Progenitor cell of endocrine pancreas (in vitro differentiated cells): Measurements from ENCODE around the gene THRB. TPM values are rescaled to one million over a fixed set of nuclear protein-coding genes. Genes with fewer than 3 reads are reported as not detected.

Experiments
- DNase-seq: peaks from one replicate; pipeline ENCODE4 v3.0.0; 2021; ENCODE audit warnings: low spot score; ENCODE audit not compliant: unreplicated experiment
- H3K27ac Mint-ChIP-seq: 2 replicates; pipeline ENCODE4 v1.8.0; 2021; ENCODE audit warnings: mild to moderate bottlenecking, moderate library complexity, mixed read lengths
- H3K27me3 Mint-ChIP-seq: 2 replicates; pipeline ENCODE4 v1.8.0; 2021; ENCODE audit warnings: mixed read lengths
- H3K36me3 Mint-ChIP-seq: 2 replicates; pipeline ENCODE4 v1.8.0; 2022; ENCODE audit warnings: mixed read lengths; ENCODE audit not compliant: insufficient read depth
- H3K4me1 Mint-ChIP-seq: 2 replicates; pipeline ENCODE4 v1.8.0; 2021; ENCODE audit warnings: low read depth, mixed read lengths
- H3K4me3 Mint-ChIP-seq: 2 replicates; pipeline ENCODE4 v1.8.0; 2021; ENCODE audit warnings: low read depth, mild to moderate bottlenecking, moderate library complexity, mixed read lengths
- H3K9me3 Mint-ChIP-seq: 2 replicates; pipeline ENCODE4 v1.8.0; 2021; ENCODE audit warnings: low read depth, mixed read lengths
- CTCF ChIP-seq: fragments of 200-600 bp; sonication (generic); IDR thresholded peaks from one replicate; pipeline ENCODE4 v1.5.0; 2021; ENCODE audit warnings: antibody characterized with exemption, mild to moderate bottlenecking; ENCODE audit not compliant: unreplicated experiment
- total RNA-seq: library from RNA; stranded (reverse); gene quantifications from 2 replicates; pipeline ENCODE4 v1.2.1, GENCODE V29; 2021

Gene THRB
- total RNA-seq, 1 donor from 2014 or later = 19.7 TPM

GRCh38 chr3:24367216-24367615, 127.4 kb downstream of the THRB start:
- no peaks in the 10 kb centered on the region for H3K27me3 Mint-ChIP-seq
- no peaks in the 10 kb centered on the region for H3K9me3 Mint-ChIP-seq
- H3K27ac Mint-ChIP-seq = no peak overlapping the region
- no peak for DNase-seq
- H3K4me1 Mint-ChIP-seq = peaks cover 14% of the 10 kb centered on the region
- TF ChIP-seq CTCF = no peak
- H3K4me3 Mint-ChIP-seq = no peak overlapping the region
- H3K36me3 Mint-ChIP-seq = no peaks in the 10 kb centered on the region

GRCh38 chr3:24365168-24365567, 129.5 kb downstream of the THRB start:
- no peaks in the 10 kb centered on the region for H3K27me3 Mint-ChIP-seq
- no peaks in the 10 kb centered on the region for H3K9me3 Mint-ChIP-seq
- no peak for TF ChIP-seq CTCF
- peaks cover 14% of the 10 kb centered on the region for H3K4me1 Mint-ChIP-seq
- DNase-seq = no peak
- no peaks in the 10 kb centered on the region for H3K36me3 Mint-ChIP-seq
- H3K27ac Mint-ChIP-seq = no peak overlapping the region
- H3K4me3 Mint-ChIP-seq = no peak overlapping the region

- no peaks in the 10 kb centered on the region for H3K36me3 Mint-ChIP-seq
These were observed 130.3 kb downstream of the THRB start for GRCh38 chr3:24364359-24364758.

GRCh38 chr3:24363242-24363641, 131.4 kb downstream of the THRB start:
- Mint-ChIP-seq H3K27me3 (no peaks in the 10 kb centered on the region), H3K9me3 (no peaks in the 10 kb centered on the region), H3K4me1 (peaks cover 15% of the 10 kb centered on the region), H3K4me3 (no peak overlapping the region), H3K27ac (no peak overlapping the region), H3K36me3 (no peaks in the 10 kb centered on the region)
- TF ChIP-seq CTCF = no peak
- no peak for DNase-seq

More at GRCh38 chr3:24364359-24364758, 130.3 kb downstream of the THRB start:
- no peak overlapping the region for H3K4me3 Mint-ChIP-seq
- H3K9me3 Mint-ChIP-seq = no peaks in the 10 kb centered on the region
- H3K27me3 Mint-ChIP-seq = no peaks in the 10 kb centered on the region
- TF ChIP-seq CTCF = no peak
- peaks cover 15% of the 10 kb centered on the region for H3K4me1 Mint-ChIP-seq
- no peak overlapping the region for H3K27ac Mint-ChIP-seq
- no peak for DNase-seq

- TF ChIP-seq CTCF = no peak
- no peaks in the 10 kb centered on the region for H3K36me3 Mint-ChIP-seq
- H3K4me1 Mint-ChIP-seq = peaks cover 13% of the 10 kb centered on the region
- H3K4me3 Mint-ChIP-seq = no peak overlapping the region
- H3K27me3 Mint-ChIP-seq = no peaks in the 10 kb centered on the region
- no peak for DNase-seq
- no peaks in the 10 kb centered on the region for H3K9me3 Mint-ChIP-seq
- H3K27ac Mint-ChIP-seq = no peak overlapping the region
These were observed 133.0 kb downstream of the THRB start for GRCh38 chr3:24361623-24362022.
